PC-9 (cell line): ENCODE data around the gene MIS12.

ENCODE experiments used
- CTCF ChIP-seq: fragments of 200-600 bp; sonication (generic); conservative IDR thresholded peaks from 2 replicates; pipeline ENCODE4 v1.6.1; 2017; ENCODE audit warnings: mixed run types, antibody characterized with exemption, mild to moderate bottlenecking, moderate library complexity
- EZH2 ChIP-seq: fragments of 200-600 bp; sonication (generic); IDR thresholded peaks from 2 replicates; pipeline ENCODE4 v1.8.0; 2017; ENCODE audit warnings: antibody characterized with exemption, low read depth

DNA sequence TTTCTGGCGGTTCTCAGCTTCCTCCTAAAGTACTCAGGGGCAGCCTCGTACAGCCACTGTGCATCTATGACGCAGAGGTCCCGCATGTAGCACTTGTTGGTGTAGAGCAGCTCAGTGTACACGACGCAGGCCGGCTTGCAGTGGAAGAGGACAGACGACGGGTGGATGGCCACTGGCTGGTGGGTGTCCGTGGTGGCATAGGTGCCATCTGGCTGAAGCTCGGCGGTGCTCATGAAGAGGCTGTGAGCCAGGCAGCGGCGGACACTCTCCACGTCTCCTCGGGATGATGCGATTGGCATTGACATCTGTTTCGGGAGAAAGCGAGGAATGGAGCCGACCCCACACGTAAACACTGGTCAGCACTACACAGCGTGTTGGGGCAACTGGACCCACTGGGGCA, 42.2 kb upstream of the MIS12 start:
- TF ChIP-seq EZH2: no peak
- no peak for TF ChIP-seq CTCF
